Stimulated activated CD8-positive, alpha-beta memory T cell treated with anti-CD3 and anti-CD28 coated beads, Interleukin-12 subunit alpha, Interleukin-12 subunit beta, amount 100 ng/mL, for 24 hours (primary cell): ENCODE data around the gene PPP1R1B.

Experiments used
- DNase-seq: peaks from one replicate; pipeline ENCODE4 v3.0.0-alpha.2; 2020; ENCODE audit errors: extremely low read depth

The PPP1R1B gene

DNA sequence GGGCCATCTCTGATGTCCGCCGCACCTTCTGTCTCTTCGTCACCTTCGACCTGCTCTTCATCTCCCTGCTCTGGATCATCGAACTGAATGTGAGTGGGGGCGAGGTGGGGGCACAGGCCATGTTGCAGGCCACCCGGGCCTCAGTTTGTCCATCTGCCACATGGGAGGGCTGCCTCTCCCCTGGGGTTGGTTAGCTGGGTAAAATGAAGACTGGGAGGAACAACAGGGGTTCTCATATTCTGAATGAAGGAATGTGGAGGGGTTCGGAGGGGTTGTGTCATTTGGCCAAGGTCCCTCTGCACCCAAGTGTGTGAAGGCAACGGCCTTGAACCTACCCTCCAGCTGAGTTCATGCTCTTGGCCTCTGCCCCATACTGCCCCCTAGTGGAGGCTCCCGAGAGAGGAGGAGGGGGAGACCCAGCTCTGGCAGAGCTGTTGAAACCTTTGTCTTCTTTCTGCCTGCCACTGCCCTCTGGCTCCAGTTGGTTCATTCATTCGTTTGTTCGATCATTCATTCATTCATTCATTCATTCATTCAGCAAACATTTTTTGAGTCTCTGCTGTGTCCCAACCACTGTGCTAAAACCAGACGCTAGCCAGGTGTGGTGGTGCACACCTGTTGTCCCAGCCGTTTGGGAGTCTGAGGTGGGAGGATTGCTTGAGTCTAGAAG, 27.0 kb downstream of the PPP1R1B start:
- DNase-seq = peak; percentile 45

DNA sequence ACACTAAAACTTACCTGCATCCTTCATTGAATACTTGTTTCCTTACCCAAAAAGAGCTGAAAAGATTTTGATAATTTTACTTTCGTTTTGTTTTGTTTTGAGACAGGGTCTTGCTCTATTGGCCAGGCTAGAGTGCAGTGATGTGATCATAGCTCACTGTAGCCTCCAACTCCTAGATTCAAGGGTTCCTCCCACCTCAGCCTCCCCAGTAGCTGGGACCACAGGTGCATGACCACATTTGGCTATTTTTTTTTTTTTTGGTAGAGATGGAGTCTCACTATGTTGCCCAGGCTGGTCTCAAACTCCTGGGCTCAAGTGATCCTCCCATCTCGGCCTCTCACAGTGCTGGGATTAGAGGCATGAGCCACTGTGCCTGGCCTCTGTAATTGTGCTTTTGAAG, 28.4 kb downstream of the PPP1R1B start:
- no peak for DNase-seq

DNA sequence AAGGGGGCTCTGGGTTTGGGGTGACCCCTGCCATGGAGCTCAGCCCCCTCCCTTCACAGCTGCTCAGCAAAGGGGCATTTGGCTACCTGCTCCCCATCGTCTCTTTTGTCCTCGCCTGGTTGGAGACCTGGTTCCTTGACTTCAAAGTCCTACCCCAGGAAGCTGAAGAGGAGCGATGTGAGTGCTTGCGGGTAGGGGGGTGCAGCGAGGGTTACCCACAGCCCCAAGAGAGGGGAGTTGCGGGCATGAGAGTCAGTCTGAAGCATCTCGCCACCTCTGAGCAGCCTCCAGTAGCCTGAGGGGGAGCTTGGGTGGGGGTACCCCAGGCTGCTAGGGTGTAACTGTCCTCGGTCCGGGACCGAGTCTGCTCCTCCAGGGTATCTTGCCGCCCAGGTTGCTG, 31.6 kb downstream of the PPP1R1B start:
- no peak for DNase-seq

DNA sequence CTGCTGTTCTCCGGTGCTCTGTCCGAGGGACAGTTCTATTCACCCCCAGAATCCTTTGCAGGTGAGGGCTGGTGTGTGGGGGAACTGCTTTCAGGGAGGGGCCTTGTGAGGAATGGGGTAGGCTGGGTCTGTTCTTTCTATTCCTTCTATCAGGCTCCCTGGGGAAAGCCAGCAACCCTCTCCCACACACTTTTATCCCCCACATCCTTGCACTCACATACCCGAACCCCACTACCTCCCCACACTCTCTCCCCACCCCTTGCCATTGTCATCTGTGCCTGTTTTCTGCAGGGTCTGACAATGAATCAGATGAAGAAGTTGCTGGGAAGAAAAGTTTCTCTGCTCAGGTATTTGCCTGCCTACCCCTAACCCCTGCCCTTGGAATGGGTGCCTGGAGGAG, 32.0 kb downstream of the PPP1R1B start:
- no peak for DNase-seq

DNA sequence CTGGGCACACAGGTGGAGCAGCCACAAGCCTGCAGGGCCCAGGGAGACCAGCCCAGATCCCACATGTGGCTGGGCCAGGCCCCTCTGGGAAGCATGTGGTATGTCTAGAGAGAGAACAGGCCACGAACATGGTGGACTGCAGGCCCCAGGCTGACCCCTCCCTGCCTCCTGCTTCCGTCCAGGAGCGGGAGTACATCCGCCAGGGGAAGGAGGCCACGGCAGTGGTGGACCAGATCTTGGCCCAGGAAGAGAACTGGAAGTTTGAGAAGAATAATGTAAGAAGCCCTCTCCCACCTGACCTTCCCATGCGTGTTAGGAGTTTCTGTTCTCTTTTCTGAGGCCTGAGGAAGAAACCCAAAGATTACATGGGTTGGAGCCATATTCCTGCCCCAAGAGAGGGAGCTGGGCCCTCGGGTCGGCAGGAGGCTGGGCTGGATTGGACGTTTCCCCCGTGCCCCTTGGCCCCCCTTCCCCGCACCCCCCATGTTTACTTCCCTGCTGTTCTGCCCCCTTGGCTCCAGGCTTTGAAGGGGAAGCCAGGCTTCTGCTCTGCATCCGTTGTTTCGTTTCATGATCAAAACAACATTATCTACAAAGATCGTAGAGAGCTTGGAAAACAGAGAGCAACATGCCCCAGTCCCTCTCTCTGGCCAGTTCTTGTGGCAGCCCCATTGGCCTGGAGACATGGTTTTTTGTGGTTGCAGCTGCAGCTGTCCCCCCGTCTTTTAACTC, 32.7 kb downstream of the PPP1R1B start:
- no peak for DNase-seq

DNA sequence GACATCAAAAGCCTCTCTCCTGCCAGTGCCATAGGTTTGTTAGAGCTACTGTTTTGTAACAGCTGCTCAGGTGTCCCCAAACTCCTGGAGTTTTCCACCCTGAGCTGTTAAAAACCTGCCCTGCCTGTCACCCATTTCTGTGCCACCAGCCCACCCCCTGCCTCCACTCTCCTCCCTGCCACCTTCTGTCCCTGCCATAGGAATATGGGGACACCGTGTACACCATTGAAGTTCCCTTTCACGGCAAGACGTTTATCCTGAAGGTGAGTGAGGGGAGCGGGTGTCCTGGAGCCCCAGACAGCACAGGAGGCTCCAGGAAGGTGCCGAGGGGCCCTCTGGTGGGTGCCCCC, 33.2 kb downstream of the PPP1R1B start:
- no peak for DNase-seq

DNA sequence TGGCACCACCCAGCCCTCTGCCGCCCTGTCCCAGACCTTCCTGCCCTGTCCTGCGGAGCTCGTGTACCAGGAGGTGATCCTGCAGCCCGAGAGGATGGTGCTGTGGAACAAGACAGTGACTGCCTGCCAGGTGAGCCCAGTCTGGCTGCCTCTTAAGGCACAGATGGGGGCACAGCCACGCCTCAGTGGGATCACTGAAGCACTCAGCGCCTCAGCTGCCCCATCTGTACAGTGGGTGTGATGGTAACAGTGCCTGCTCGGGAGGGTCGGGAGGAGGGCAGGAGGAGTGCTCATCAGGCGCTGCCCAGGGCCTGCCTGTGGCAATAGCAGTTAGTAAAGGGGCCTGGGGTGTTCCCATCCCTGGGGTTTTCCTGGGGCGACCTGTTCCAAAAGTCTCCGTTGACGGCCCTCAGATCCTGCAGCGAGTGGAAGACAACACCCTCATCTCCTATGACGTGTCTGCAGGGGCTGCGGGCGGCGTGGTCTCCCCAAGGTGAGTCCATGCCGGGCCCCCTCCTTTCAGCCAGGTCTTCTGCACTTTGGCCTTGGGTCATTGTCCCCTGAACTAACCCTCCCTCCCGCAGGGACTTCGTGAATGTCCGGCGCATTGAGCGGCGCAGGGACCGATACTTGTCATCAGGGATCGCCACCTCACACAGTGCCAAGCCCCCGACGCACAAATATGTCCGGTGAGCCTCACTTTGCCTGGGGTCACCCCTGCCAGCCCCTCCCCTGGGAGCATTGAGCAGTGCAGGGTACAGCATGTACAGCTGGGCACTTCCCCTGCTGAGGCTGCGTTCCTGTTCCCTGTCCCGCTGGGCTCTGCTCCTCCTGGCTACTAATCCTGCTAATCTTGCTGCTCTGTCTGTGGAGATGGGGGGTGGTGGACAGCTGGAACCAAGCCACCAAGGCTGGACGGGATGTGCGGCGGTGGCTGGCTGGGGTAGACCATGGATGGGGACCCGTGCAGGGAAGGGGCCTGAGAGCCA, 33.9 kb downstream of the PPP1R1B start:
- DNase-seq = no peak

DNA sequence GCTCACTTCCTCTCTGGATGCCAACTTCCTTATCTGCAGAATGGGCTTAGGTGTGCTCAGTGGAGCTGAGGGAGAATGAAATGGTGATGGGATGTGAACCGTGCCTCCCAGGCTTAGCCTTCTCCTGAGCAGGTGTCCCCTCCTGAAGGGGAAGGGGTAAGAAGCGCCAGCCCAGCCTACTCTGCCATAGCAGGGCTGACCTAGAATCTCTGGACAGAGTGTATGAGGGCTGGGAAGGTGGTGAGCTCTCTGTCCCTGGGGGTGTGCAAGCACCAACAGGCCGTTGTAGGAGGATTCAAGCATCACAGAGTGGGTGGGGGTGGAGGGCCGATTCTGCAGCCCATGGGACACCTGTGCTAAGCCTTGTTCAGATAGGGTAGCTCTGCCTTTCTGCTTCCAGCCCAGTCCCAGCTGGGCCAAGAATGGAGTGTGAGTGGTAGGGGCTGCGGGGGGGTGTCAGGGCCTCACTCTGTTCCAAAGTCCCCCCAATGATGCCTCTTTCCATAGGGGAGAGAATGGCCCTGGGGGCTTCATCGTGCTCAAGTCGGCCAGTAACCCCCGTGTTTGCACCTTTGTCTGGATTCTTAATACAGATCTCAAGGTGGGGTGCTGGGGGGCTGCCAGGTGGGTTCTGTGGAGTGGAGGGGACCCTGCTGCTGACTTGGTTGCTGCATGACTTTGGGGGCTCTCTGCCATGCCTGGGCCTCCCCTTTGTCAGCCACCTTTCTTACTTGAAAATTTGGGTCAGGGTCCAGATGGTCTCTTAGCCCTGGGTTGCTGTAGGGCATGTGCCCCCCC, 35.2 kb downstream of the PPP1R1B start:
- no peak for DNase-seq

DNA sequence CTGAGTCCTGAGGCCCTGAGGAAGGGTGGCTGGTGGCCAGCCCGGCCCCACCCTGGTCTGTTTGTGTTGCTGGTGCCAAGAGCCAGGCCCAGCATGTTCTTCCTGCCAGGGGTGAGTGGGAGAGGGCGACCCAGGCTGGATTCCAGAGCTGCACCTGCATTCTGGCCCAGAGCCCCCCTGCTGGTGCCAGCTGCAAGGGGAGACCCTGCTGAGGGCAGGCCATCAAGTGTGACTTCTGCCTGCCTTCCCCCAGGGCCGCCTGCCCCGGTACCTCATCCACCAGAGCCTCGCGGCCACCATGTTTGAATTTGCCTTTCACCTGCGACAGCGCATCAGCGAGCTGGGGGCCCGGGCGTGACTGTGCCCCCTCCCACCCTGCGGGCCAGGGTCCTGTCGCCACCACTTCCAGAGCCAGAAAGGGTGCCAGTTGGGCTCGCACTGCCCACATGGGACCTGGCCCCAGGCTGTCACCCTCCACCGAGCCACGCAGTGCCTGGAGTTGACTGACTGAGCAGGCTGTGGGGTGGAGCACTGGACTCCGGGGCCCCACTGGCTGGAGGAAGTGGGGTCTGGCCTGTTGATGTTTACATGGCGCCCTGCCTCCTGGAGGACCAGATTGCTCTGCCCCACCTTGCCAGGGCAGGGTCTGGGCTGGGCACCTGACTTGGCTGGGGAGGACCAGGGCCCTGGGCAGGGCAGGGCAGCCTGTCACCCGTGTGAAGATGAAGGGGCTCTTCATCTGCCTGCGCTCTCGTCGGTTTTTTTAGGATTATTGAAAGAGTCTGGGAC, 36.0 kb downstream of the PPP1R1B start:
- no peak for DNase-seq

DNA sequence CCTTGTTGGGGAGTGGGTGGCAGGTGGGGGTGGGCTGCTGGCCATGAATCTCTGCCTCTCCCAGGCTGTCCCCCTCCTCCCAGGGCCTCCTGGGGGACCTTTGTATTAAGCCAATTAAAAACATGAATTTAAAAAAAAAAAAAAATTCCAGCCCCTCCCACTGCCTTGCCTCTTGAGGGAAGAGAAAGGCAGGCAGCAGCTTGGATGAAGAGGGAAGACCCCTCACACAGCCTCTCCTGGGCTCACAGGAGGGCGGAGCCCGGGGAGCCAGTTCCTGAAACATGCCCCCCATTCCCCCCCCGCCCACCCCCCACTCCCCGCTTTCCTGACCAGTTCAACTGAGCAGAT, 36.6 kb downstream of the PPP1R1B start:
- no peak for DNase-seq

DNA sequence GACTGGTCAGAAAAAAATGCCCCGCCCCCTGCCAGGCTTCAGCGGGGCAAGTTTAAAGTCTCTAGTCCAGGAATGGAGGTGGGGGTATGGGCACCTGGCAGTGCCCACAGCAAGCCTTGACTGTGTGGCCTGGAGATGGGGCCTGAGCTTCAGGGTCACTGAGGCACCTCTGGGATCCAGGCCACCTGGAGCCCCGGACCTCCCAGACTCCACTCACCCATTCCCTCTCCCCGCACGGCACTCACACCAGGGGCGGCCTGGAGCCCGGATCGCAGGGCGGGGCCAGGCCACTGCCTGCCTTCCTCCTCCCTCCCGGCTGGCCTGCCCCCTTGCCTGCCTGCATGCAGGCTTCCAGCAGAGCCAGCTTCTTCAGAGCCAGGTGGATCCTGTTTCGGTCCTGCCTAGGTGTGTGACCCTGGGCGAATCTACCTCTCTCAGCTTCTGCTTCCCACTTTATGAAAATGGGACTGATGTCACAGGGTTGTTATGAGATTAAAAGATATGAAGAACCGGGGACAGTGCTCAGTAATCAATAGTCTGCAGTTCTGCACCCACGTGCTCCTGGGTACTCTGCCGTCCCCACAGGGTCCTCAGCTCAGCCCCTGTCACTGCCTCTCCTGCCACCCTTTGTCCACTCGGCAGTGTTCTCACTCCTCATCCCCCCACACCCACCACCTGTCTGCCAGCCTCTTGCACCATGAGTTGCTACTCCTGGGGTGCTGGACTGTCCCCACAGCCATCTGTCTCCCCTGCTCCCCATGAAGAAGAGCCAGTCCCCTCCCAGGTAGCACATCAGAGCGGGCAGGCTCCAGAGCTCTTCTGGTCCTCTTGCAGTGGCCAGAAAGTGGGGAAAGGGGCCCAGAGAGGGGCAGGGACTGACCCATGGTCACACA, 37.2 kb downstream of the PPP1R1B start:
- no peak for DNase-seq

DNA sequence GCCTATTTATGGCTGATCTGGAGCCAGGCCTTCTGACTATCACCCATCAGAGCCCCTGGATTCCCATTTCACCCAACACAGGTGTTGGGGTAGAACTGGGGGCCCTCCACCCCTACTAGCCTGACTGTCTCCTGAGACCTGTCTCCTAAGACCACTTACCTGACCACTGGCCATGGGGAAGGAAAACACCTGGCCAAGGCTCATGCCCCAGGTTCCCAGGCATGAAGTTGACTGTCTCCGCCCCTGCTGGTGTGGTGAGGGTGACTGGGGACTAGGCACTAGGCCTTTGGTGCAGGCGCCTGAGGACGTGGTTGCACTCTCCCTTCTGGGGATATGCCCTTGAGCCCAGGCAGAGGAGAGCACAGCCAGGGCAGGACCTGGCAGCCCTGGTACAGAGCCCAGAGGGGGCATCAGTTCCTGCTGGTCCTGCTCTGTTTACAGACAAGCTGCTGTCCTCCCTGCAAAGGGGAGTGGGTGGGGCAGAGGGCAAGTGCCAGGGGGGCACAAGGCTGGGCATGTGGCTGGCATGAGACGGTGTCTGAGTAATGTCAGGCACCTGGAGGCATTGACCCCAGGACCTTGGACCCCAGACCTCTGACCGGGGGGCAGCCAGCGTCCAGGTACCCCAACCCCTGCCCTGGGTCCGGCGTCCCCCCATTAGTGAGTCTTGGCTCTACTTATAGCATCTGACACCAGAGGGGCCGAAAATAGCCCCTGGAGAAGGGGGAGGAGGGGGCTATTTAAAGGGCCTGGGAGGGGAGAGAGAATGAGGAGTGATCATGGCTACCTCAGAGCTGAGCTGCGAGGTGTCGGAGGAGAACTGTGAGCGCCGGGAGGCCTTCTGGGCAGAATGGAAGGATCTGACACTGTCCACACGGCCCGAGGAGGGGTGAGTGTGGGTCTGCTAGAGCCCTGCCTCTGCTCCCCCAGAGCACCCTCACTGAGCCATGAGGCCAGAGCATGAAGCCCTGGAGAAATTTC, 38.1 kb downstream of the PPP1R1B start, which contains the start of gene TCAP:
Gene TCAP (plus strand): TSS at position 769 of the 981 bp plus-strand sequence. CDS start 11 bp downstream, at position 780.
- DNase-seq = no peak

DNA sequence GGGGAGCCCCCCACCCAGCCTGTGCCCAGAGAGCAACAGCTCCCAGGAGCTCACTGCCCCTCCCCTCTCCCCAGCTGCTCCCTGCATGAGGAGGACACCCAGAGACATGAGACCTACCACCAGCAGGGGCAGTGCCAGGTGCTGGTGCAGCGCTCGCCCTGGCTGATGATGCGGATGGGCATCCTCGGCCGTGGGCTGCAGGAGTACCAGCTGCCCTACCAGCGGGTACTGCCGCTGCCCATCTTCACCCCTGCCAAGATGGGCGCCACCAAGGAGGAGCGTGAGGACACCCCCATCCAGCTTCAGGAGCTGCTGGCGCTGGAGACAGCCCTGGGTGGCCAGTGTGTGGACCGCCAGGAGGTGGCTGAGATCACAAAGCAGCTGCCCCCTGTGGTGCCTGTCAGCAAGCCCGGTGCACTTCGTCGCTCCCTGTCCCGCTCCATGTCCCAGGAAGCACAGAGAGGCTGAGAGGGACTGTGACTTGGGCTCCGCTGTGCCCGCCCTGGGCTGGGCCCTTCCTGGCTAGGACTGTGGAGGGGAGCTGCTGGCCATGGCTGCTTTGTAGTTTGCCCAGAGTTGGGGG, 39.0 kb downstream of the PPP1R1B start:
- no peak for DNase-seq

DNA sequence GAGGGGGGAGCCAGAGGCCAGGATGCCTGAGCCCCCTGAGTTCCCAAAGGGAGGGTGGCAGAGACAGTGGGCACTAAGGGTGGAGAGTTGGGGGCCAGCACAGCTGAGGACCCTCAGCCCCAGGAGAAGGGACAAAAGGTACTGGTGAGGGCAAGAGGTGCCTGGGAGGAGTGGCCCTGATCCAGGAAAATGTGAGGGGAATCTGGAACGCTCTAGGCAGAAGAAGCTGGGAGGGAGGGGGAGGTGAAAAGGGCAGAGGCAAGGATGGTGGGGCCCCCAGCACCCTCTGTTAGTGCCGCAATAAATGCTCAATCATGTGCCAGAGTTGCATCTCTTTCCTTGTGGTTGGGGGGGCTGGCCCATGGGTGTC, 39.5 kb downstream of the PPP1R1B start:
- no peak for DNase-seq

DNA sequence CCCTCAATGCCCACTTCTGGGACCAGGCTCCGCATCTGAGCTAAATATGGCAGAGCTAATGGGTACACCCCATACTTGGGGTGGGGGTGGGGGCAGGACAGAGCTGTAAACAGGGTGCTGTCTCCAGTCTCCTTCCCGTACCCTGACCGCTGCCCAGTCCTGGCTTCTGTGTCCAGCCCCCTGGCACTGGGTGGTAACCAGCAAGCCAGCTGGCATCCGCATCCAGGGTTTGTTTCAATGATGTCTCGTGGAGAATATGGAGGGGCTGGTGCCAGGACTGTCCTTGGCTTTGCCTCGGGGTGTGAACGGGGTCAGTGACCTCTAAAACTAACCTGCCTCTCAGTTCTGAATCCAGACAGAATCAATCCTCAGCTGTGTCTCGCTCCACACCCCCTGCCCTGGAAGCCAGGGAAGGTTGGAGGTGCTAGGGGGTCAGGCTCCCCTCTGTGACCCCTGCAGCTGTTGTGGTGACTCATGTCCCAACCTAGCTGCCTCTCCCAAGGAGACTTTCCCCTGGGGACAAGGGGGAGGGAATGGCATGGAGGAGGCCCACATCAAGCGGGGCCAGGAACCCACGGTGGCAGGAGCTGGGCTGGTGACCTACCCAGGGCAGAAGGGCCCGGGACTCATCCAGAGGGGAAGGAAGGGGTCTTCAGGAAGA, 40.0 kb downstream of the PPP1R1B start:
- no peak for DNase-seq

DNA sequence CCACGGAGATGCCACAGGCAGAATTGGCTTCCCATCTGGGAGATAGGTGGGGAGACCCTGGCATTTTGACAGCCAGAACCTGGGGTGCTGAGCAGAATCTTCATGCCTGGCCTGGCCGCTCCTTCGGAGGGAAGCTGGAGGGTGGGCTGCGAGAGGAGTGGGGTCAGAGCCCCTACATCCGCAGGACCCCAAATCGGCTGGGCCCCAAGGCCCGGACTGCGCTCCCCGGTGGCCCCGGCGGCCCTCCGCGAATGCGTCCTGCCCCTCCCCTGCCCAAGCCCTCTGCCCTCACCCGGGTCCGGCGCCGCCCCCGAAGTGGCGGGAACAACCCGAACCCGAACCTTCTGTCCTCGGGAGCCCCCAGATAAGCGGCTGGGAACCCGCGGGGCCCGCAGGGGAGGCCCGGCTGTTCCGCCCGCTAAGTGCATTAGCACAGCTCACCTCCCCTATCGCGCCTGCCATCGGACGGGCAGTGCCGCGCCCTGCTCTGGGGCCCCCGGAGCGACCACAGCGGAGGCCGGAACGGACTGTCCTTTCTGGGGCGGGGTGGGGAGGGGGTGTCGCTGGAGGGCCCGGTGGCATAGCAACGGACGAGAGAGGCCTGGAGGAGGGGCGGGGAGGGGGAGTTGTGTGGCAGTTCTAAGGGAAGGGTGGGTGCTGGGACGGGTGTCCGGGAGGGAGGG, 40.7 kb downstream of the PPP1R1B start:
- no peak for DNase-seq
